ENCODE results near the gene SNRNP70. TPM values are rescaled to one million over a fixed set of nuclear protein-coding genes. Genes with fewer than 3 reads are reported as not detected.

SNRNP70 gene
- total and polyA plus RNA-seq, 2 of the 13 experiments (the other 11 are each of a cell fraction or from before 2014, with no cell fraction given), result 150 to 210 TPM

- TF ChIP-seq XRCC5 (optimal IDR thresholded peaks at IDR 0.05; ENCODE audit: low read length) (peak; percentile 29), ZIK1 (CRISPR knock-in tag; IDR thresholded peaks at IDR 0.05; ENCODE audit: borderline replicate concordance, low read depth) (peak; percentile 72; the same call in 1 of the 2 replicates), JUN (CRISPR knock-in tag; IDR thresholded peaks at IDR 0.05) (peak; percentile 24; the same call in 1 of the 2 replicates), MIXL1 (CRISPR knock-in tag; IDR thresholded peaks at IDR 0.05) (peak; percentile 69; the same call in 1 of the 2 replicates), CBX5 (CRISPR knock-in tag; IDR thresholded peaks at IDR 0.05; ENCODE audit: borderline replicate concordance) (peak; percentile 41; the same call in 1 of the 2 replicates), SMARCC2 (IDR thresholded peaks at IDR 0.05) (no peak), ZBTB44 (CRISPR knock-in tag; IDR thresholded peaks at IDR 0.05) (peak; percentile 95), BCLAF1 (IDR thresholded peaks at IDR 0.05) (no peak), ZNF432 (CRISPR knock-in tag; IDR thresholded peaks at IDR 0.05; ENCODE audit: borderline replicate concordance) (no peak), KDM5B (CRISPR knock-in tag; IDR thresholded peaks at IDR 0.05; ENCODE audit: borderline replicate concordance) (peak; percentile 74; the same call in 1 of the 2 replicates), HDAC6 (IDR thresholded peaks at IDR 0.05; ENCODE audit: low read depth, low read length) (no peak), KDM2A (CRISPR knock-in tag; IDR thresholded peaks at IDR 0.05; ENCODE audit: borderline replicate concordance, low read depth) (peak; percentile 71; the same call in 1 of the 2 replicates), NFKB2 (CRISPR knock-in tag; IDR thresholded peaks at IDR 0.05; ENCODE audit: borderline replicate concordance) (peak; percentile 83; the same call in 1 of the 2 replicates), ZNF501 (CRISPR knock-in tag; IDR thresholded peaks at IDR 0.05) (peak; percentile 71), ZNF574 (CRISPR knock-in tag; IDR thresholded peaks at IDR 0.05) (peak; percentile 75), MIER2 (CRISPR knock-in tag; IDR thresholded peaks at IDR 0.05) (peak; percentile 96), SOX13 (IDR thresholded peaks at IDR 0.05) (no peak), SOX13 (CRISPR knock-in tag; conservative IDR thresholded peaks at IDR 0.05 in 1 of 2, IDR thresholded peaks at IDR 0.05 in 1 of 2) (peak in 1 of 2 experiments; percentile 26; a peak in 1 of 4 replicates), ZNF713 (CRISPR knock-in tag; IDR thresholded peaks at IDR 0.05) (no peak), FOXO1 (CRISPR knock-in tag; IDR thresholded peaks at IDR 0.05) (peak; percentile 57; the same call in 1 of the 2 replicates), HOXA9 (CRISPR knock-in tag; IDR thresholded peaks at IDR 0.05; ENCODE audit: borderline replicate concordance) (no peak), ZNF720 (CRISPR knock-in tag; IDR thresholded peaks at IDR 0.05) (no peak), SMYD3 (CRISPR knock-in tag; IDR thresholded peaks at IDR 0.05) (no peak)
These were observed 34.4 kb downstream of the SNRNP70 start, which contains the start of gene PPFIA3 (continued) for GRCh38 chr19:49119411-49120324.
